Stimulated activated naive CD8-positive, alpha-beta T cell treated with anti-CD3 and anti-CD28 coated beads, Interleukin-15, Interleukin-2, amounts not matched to agents 100 U/mL and 50 U/mL, for 24 hours (primary cell): Measurements from ENCODE around the gene MOCOS.
"Not testable (repeated sequence)": the region's sequence is repeated elsewhere in the genome, so short reads cannot be mapped to it uniquely, and the experiment has no call there.

Experiments used
- ATAC-seq: fragments of 150-1000 bp; cut with Tn5 transposase; one replicate; pipeline ENCODE4 v1.10.0; 2021
- DNase-seq: peaks from one replicate; pipeline ENCODE4 v3.0.0; 2021

Gene MOCOS, protein sequence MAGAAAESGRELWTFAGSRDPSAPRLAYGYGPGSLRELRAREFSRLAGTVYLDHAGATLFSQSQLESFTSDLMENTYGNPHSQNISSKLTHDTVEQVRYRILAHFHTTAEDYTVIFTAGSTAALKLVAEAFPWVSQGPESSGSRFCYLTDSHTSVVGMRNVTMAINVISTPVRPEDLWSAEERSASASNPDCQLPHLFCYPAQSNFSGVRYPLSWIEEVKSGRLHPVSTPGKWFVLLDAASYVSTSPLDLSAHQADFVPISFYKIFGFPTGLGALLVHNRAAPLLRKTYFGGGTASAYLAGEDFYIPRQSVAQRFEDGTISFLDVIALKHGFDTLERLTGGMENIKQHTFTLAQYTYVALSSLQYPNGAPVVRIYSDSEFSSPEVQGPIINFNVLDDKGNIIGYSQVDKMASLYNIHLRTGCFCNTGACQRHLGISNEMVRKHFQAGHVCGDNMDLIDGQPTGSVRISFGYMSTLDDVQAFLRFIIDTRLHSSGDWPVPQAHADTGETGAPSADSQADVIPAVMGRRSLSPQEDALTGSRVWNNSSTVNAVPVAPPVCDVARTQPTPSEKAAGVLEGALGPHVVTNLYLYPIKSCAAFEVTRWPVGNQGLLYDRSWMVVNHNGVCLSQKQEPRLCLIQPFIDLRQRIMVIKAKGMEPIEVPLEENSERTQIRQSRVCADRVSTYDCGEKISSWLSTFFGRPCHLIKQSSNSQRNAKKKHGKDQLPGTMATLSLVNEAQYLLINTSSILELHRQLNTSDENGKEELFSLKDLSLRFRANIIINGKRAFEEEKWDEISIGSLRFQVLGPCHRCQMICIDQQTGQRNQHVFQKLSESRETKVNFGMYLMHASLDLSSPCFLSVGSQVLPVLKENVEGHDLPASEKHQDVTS

DNA sequence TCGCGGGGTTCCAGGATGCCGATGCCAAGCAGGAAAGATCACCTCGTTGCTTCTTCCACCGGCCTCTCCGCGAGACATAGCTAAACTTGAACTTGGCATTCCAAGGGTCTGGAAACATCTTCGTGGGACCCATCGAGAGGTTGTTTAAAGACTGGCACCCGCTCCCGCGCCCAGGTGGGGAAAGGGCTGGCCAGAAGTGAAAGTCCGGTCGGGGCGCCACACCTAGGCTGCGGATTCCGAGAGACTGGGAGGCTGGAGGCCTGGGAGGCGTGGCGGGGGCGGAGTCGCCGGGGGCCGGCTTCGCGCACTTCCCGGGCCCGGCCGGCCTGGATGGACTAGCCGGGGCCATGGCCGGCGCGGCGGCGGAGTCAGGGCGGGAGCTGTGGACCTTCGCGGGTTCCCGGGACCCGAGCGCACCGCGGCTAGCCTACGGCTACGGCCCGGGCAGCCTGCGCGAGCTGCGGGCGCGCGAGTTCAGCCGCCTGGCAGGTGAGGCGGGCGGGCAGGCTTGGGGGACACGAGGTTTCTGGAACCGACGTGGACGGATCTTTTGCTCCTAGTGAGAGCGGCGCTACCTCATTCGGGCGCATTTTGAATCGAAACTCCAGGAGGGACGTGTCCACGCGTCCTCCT is at the start of gene MOCOS:
MOCOS (plus strand) TSS at position 305 of the 633 bp plus-strand sequence; CDS start at position 348, 43 bp downstream.
- DNase-seq (peak; percentile 58), ATAC-seq (peak; percentile 74)

DNA sequence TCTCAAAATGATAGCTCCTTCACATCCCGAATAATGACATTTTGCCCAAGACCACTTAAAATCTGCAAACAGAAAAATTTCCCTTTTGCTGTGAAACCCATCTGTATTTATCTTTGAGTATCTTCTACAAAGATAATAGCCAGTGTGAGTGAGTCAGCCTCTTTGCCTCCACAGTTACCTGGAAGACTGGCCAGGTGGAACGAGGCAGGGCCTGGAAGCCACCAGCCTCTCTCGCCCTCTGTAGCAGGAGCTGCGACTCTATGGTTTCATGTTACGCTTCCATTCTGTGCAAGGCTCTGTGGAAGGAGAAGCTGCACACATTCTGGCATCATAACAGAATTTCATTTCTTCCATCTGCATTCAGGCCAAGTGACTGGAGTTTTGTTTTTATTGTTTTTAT is 48.1 kb upstream of the MOCOS start:
- DNase-seq (no peak), ATAC-seq (no peak)

DNA sequence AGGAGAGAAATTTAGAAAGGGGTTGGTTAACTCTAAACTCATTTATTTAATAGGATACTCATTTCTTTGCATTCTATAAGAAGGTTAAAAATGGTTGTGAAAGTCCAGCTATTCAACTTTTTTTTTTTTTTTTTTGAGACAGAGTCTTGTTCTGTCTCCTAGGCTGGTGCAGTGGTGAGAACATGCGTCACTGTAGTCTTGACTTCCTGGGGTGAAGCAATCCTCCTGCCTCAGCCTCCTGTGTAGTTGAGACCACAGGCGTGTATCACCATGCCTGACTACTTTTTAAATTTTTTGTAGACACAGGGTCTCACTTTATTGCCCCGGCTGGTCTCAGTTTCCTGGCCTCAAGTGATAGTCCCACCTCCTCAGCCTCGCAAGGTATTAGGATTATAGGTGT is 45.7 kb upstream of the MOCOS start:
- DNase-seq = no peak
- ATAC-seq = no peak

DNA sequence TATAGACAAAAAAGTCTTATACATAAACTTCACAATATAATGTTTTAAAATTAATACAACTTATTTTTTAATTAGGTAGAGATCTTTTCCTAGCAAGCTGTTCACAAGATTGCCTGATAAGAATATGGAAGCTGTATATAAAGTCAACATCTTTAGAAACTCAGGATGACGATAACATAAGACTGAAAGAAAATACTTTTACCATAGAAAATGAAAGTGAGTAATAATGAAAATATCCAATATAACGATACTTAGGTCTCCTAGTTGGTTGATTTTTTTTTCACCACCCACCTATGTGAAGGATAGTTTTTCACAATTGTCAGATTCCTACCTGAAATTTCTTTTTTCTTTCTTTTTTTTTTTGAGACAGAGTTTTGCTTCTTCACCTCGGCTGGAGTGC is 44.5 kb upstream of the MOCOS start:
- ATAC-seq (no peak), DNase-seq (no peak)

DNA sequence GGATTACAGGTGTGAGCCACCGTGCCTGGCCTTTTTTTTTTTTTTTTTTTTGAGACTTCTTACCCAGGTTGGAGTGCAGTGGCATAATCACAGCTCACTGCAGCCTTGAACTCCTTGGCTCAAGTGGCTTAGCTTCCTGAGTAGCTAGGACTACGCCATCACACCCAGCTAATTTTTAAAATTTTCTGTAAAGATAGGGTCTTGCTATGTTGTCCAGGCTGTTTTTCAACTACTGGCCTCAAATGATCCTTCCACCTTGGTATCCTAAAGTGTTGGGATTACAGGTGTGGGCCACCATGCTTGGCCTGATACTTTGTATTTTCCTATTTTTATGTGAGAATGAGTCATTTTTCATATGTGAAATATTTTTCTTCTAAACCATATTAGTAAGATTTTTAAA is 43.9 kb upstream of the MOCOS start:
- DNase-seq = no peak
- ATAC-seq = no peak

DNA sequence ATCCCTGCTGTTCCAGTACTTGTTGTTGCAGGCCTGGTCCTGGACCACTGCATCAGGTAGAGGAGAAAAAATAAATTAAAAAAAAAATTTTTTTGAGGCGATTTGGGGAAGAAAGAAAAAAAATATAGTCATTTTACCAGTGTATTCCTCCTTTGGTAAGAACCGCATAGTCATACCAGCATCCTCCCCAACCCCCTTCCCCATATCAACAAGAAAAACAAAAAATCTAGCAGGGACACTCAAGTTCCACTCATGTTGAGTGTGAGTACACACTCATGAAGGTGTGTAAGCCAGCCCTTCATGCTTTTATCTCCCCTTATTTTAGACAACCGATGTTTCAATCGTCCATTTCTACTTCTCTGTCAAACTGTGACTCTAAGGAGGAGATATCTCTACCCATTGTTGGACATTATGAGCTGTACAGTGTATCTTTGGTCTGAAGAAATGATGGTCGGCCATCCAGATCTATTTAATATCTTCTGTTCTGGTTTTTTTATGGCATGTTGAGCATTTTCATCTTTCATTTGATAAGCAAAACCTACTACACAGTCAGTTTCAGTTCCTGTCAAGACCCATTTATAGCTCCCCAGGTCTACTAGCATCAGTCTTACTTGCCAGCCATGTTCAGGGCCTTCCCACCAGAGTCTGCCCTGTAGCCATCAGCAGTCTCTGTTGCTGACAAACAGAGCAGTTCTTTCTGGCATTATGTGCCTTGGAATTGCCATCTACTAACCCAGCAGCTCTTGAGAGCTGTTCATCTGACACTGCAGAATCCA is 37.6 kb upstream of the MOCOS start:
- ATAC-seq = no peak
- no peak for DNase-seq

DNA sequence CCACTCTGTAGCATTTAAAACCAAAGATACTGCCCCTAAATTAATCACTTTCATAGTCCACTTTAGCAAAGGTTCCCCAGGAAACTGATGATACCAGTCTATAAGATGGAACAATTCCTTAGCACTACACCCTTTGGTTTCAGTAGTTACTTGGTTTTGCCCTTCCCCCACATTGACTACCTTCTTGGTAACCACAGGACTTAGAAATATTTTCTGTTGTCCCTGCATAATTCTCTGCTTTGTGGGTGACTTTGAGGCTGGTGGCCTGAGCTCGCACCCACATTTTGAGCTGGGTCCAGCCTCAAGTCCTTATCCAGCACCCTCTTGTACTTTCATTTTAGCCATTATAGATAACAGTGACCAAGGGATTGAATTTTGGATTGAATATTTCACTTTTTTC is 34.5 kb upstream of the MOCOS start:
- DNase-seq = no peak
- no peak for ATAC-seq

DNA sequence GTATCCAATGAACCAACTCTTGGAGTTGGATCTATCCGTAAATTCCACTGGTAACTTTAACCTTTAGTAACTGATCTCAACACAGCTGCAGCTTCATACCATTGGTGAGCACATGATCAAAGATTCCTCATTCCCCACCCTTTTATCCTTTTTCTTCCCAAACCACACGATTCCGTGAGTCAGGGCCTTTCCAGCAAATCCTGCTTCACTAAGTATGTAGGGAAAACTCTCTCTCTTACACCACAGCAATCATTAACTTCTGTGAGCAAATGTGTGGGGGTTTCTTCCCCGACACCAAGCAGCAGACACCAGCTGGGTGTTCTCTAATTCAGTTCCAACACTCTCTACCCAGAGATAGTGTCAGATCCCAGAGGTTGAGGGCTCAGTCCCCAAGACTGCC is 34.1 kb upstream of the MOCOS start:
- DNase-seq (no peak), ATAC-seq (no peak)

DNA sequence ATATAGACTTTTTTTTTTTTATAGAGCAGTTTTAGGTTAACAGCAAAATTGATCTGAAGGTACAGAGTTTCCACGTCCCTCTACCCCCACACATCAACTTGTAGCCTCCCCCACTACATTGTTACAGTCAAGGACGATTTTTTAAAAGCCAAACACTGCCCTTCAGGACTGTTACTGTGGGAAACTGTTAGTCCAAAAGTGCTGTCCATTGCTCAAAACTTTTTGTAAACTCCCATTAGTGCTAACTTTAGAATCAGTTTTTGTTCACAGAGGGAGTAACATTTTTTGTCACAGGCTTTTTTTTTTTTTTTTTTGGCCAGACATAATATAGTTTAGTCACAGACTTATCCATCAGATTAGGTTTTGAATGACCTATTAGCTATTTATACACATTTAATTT is 33.5 kb upstream of the MOCOS start:
- DNase-seq (no peak), ATAC-seq (no peak)

DNA sequence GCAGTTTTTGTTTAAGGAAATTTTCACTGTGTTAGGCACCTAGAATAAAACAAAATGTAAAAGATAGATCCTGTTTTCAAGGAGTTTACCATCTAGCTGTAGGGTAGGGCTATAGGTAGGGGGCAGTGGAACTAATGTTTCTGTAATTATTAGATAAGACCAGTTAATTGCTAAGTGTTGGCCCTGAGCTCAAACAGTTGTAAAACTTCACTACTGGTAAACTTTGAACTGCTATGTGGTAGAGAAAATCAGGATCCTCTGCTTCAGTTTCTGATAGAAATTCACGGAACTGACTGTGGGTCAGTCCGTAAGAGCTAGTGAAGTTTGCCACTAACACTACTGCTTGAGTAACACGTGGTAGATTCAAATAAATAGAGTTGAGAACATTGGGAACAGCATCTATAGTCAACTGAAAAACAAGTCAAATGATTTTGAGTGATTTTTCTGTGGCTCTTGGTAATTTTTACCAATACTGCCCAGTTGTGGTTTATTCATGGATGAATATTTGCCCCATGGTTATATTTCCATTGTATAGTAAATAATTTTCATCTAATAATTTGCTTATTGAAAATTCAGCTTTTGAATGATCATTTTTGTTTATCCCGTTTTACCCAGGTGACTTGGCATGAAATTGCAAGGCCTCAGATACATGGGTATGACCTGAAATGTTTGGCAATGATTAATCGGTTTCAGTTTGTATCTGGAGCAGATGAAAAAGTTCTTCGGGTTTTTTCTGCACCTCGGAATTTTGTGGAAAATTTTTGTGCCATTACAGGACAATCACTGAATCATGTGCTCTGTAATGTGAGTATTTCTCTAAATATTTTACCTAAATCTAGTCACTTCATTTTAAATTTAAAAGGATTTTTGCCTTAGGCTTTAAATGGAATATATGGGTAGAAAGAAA is 31.2 kb upstream of the MOCOS start:
- ATAC-seq (no peak), DNase-seq (no peak)

DNA sequence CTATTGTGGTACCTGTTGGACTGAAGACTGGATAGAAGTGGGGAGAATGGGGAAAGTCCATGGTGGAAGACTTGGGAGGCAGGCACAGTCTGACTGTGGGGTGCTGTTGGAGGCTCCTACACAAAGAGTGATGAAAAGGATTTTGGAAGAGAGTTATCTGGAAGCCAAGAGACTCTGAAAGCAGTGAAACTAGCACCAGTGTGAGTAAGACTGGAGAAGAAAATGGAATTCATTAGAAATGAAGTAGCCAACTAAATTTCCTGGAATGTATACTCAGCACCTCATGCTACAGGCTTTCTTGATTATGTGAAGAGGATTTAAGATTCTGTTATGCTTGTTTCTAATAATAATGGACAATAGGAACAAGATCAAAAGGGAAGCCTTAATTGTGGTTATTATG is 29.9 kb upstream of the MOCOS start:
- no peak for ATAC-seq
- DNase-seq = no peak

DNA sequence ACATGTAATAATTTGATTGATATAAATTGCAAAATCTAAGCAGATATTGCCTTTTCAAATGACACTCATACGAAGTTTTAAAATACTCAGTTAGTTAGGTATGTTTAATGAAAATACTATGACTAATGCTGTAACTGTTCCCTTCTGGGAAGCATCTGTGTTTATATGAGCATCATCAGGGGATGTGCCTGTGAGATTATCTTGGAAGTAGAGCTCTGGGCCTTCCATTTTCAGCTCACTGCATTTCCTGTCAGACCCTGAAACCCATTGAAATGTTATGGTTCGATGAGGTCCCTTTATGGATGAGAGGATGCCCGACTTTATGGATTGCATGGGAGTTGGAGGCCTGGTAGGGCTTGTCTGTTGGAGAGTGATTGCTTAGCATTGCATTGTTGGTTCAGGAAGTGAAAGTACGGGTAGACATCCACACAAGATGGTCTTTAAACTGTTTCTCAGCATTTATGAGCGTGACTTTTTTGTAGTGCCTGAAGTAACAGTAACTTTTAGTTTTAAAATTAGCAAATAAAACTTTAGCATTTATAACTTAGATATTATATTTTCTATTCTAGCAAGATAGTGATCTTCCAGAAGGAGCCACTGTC is 28.9 kb upstream of the MOCOS start:
- no peak for DNase-seq
- ATAC-seq = no peak

DNA sequence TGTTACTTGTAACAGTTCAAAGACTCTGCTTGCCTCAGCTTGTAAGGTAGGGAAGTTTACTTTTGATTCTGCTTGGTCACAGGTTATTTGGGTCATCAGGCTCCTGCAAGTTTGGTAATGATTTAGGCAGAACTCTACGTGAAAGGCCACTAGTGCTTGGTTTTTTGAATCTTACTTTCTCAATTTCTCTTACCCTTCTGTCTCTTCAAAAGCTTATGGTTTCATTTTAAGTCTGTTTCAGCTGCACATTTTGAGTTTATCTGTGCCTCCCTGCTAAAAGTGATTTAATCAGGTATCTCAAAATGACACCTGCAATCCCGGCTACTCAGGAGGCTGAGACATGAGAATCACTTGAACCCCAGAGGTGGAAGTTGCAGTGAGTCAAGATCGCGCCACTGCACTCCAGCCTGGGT is 26.3 kb upstream of the MOCOS start:
- DNase-seq = no peak
- no peak for ATAC-seq

DNA sequence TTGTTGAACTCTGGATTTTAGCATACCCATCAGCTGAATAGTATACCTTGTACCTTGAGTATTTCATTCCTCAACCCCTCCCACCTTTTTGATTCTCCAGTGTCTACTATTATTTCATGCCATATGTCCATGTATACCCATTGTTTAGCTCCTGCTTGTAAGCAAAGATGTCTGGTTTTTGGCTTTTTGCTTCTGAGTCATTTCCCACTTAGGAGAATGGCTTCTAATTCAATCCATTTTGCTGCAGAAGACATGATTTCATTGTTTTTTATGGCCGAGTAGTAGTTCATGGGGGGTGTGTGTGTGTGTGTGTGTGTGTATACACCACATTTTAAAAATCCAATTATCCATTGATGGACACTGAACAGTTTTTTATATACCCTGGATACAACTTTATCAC is 24.3 kb upstream of the MOCOS start:
- ATAC-seq (no peak), DNase-seq (no peak)

DNA sequence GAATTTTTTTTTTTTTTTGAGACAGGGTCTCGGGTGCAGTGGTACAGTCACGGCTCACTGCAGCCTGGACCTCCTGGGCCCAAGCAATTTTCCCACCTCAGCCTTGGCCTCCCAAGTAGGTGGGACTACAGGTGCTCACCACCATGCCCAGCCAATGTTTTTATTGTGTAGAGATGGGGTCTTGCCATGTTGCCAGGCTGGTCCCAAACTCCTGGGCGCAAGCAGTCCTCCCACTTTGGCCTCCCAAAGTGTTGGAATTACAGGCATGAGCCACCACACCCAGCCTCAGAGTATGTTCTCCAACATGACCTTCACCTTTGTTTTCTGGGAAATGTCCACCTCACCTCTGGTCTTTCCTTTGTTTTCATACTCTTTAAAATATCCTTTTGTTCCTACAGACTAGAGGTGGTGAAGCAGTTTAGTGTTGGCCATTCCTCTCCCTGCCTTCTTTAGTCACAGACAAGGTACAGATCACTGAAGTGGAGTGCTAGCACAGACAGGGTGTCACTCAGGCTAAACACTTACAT is 19.5 kb upstream of the MOCOS start:
- DNase-seq (no peak), ATAC-seq (no peak)

DNA sequence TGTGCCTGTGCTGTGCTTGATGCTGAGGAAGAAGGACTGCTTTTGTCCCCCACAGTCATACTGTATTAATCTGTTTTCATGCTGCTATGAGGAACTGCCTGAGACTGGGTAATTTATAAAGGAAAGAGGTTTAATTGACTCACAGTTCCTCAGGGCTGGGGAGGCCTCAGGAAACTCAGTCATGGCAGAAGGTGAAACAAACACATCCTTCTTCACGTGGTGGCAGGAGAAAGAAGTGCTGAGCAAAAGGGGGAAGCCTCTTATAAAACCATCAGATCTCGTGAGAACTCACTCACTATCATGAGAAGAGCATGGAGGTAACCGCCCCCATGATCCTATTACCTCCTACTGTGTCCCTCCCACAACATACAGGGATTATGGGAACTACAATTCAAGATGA is 19.0 kb upstream of the MOCOS start:
- ATAC-seq, DNase-seq: not testable (repeated sequence)

DNA sequence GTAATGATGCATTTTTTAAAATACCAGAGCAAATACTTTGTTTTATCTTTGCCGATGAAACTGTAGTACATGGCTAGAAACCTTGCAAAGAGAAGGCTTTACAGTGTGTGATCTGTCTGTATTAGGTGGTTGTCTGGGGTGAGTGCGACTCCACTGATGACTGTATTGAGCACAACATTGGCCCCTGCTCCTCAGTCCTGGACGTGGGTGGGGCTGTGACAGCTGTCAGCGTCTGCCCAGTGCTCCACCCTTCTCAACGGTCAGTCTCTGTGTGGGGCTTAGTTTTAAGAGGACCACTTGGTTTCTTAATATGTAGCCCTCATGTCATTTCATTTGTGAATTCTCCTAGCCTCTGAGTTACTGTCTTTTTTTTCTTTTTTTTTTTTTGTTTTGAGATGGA is 17.4 kb upstream of the MOCOS start:
- no peak for ATAC-seq

DNA sequence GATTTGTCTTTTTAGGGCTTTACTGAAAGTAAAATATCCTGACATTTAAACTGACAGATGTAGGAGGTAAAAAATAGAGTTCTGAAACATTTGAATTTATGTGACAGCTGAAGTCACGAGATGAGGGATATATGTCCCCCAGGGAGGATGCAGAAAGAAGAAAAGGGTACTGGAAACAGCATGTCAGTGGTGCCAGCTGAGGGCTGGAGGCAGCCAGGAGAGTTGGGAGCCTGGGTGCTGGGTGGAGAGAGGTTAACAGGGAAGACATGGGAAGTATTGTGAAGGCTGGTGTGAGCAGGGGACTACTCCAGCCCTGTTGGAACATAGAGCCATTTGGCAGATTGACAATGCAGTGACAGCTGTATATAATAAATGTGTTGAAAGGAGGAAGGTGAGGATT is 11.8 kb upstream of the MOCOS start:
- no peak for ATAC-seq
- no peak for DNase-seq

More for the DNA sequence above, 17.4 kb upstream of the MOCOS start:
- no peak for DNase-seq

DNA sequence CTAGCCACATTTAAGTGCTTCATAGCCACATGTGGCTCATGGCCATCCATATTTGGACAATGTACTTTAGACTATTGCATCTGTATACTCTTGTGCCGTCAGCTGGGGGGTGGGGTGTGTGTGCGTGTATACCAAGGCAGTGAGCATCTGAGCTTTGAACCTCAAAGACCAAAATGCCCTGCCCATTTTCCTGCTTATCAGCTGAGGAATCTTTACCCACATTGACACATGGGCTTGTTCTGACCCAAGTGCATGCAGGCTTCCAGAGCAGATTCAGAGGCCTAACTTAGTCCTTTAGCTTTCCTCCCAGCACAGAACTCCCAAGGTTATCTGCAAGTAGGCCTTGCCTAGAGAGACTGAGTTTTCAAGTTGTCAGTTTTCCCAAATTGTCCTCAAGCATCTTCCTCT is 11.1 kb upstream of the MOCOS start:
- DNase-seq = no peak
- ATAC-seq = no peak

DNA sequence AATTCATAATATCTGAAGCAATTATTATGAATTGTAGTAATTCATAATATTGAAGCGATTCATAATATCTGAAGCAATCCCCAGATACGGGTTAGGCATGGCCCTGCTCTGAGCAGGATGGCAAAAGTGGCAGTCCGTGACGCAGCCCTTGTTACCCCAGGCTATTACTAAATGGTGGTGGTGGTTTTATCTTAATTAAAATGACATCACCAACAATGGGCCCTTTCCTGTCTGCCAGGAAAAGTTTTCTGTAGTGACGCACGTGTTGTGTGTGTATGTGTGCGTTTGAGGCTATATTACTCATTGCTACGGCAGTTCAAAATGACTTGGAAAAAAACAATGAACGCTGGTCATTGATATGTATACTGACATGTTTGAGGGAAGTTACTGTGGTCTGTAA is 10.6 kb upstream of the MOCOS start:
- DNase-seq = no peak
- ATAC-seq = no peak
